NCI-H2196 treated with DMSO at 0.1 percent for 48 hours (cell line): ENCODE measurements around the gene C16orf87.

ENCODE experiments used
- DNase-seq: peaks from one replicate; lab custom pipeline; 2025; ENCODE audit not compliant: unreplicated experiment; lab: John Stamatoyannopoulos, UW

C16orf87 gene

GRCh38 chr16:46757339-46758050 is 73.5 kb downstream of the C16orf87 start:
- no peak for DNase-seq

DNA sequence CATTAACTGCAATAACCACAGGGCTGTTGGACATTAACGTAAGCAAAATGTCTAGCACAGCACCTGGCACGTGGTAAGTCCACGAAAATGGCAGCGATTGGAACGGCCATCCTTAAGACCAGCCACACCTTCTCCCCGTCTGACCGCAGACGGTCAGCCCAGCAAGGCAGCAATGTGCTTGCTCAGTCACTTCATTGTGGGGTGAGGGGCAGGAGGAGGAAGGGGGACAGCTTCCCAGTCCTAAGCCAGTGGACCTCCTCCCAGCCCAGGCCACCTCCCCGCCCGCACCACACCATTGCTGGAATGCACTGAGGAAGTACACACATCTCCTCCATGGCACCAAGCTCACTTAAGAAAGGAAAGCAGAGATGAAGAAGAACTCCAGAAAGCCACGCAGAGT is 74.2 kb downstream of the C16orf87 start:
- no peak for DNase-seq

GRCh38 chr16:46753015-46753414 is 78.0 kb downstream of the C16orf87 start:
- no peak for DNase-seq

DNA sequence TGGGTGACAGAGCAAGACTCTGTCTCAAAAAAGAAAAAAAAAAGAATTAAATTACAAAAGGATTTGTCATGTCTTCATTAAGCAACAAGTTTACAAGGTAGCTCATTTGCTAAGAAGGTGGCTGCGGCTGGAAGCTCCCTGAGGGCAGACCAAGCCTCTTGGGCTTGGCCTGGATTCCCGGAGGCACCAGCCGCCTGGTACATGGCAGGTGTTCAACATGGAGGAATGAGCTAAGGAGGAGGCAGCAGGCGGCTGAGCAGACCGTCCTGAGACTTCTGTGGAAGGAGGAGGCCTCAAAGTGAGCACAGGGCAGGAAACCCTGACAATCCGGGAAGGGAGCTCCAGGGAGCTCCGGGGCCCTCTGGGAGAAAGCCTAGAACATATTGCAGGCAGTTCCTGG is 79.6 kb downstream of the C16orf87 start:
- DNase-seq = no peak

GRCh38 chr16:46748775-46749705 is 81.9 kb downstream of the C16orf87 start:
- DNase-seq = no peak

DNA sequence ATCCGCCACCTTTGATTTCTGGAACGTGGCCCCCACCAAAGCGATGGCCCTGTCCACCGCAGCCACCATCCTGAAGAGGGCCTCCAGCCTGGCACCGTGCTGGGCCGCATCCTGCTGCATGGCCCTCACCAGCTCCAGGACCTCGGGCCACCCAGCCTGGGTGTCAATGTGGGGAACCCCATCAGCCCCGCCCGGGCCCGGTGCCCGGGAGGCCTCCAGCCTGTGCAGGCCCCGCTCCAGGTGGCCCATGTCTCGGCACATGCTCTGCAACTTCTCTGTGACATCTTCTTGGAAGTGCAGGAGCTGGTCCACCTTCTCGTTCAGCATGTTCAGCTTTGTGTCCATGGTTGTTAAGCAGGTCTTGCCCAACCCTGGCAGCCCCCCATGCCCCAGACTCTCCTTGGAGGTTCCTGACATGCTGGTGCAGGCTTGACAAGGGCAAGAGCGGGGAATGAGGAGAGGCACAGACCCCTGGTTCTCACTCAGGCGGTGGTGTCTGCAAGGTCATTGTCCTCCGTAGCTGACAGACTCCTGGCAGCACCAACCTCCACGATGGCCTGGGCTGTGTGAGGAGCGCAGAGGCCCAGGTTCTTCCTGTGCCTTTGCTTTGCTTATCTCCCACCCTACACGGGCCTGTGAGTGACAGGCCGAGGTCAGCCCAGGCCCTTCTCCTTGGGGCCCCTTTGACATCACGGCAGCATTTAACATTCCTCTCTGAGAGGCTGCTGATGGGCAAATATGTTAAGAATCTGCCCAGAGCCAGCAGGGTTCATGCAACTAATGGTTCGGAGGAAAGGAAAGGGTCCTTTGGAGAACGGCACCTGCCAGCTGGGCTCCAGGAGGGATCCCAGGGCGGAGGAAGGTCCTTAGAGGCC is 83.0 kb downstream of the C16orf87 start, which contains the start of gene MYLK3:
Gene MYLK3, minus strand, starts transcription at position 568 of the 875 bp plus-strand sequence. Its CDS starts 151 bp downstream, at position 417.
- no peak for DNase-seq

DNA sequence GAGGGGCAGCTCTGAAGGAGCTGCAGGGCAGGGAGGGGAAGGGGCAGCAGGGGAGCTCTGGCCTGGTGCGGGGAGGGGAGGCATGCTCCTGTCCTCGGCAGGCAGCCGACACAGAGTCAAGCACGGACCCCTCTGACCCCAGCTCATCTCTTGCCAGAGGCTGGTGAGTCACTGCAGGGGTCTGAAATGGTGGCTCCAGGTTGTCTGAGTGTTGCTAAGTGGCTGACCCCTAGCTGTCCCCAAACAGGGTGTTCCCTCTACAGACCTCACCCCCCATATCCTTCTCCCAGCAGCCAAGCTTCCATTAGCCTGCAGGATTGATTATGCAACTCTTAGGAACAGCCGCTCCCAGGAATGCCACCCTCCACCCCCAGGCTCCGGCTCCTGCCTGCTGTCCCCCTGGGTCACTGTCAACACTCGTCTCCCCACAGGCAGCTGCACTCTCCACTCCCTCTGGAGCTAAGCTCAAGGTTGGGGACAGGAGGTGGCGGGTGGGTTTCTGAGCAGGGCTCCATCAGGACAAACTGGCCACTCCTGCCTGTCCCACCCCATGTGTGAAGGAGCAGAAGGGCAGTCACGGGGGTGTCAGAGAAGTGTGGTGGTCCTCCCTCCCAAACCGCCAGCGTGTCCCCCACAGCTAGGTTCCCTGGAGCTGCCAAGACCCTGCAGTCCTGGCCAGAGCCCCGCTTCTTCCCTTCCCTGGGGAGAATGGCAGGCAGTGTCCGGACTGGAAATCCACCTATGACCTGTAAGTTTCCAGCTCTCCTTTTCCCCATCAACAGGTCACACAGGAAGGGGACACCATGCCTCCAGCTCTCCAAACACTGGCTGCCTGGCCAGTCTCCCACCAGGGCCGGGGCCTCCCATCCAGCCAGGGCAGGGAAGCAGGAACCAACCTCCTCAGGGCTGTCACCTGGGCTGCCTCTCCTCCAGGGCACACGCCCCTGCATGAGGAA is 83.9 kb downstream of the C16orf87 start:
- no peak for DNase-seq
